Measurements from ENCODE around the gene TRAM2. TPM values are rescaled to one million over a fixed set of nuclear protein-coding genes. Genes with fewer than 3 reads are reported as not detected.

TRAM2 gene
- total and polyA plus RNA-seq, 4 donors = 7.3 to 20.3 (median 13.0) TPM

- Histone ChIP-seq H3K9ac (ENCODE audit: low read depth in 1 of 2, low read length in 2 of 2) (no peak overlapping the region), H3K27me3 (ENCODE audit: control insufficient read depth in 4 of 4, insufficient read depth in 4 of 4, low read length in 3 of 4) (no peaks in the 10 kb centered on the region), H3K4me1 (ENCODE audit: control insufficient read depth in 4 of 4, insufficient read depth in 4 of 4, low read length in 3 of 4) (no peaks in the 10 kb centered on the region), H3K27ac (ENCODE audit: low read depth in 1 of 2, low read length in 2 of 2) (no peak overlapping the region), H3K9me3 (ENCODE audit: control insufficient read depth in 4 of 4, low read length in 3 of 4) (no peaks in the 10 kb centered on the region), H3K36me3 (ENCODE audit: control insufficient read depth in 4 of 4, insufficient read depth in 3 of 4, low read depth in 1 of 4, low read length in 3 of 4) (peaks cover 0 to 2% (median 0%) of the 10 kb centered on the region in 4 donors), H3K4me3 (ENCODE audit: low read depth in 1 of 3, low read length in 3 of 3) (no peak overlapping the region)
- WGBS = 97% methylated on average over 8 of the region's 8 CpGs
- TF ChIP-seq ZBTB33 (IDR thresholded peaks at IDR 0.05) (no peak), EGR1 (IDR thresholded peaks at IDR 0.05; ENCODE audit: low read depth in 2 of 2) (no peak), MAX (IDR thresholded peaks at IDR 0.05) (no peak), ATF3 (IDR thresholded peaks at IDR 0.05) (no peak), JUND (IDR thresholded peaks at IDR 0.05) (no peak), REST (IDR thresholded peaks at IDR 0.05) (no peak), SP1 (IDR thresholded peaks at IDR 0.05) (no peak), FOXA1 (IDR thresholded peaks at IDR 0.05) (no peak), GABPA (IDR thresholded peaks at IDR 0.05 in 1 of 2, conservative IDR thresholded peaks at IDR 0.05 in 1 of 2) (no peak), RAD21 (IDR thresholded peaks at IDR 0.05) (no peak), YY1 (IDR thresholded peaks at IDR 0.05) (no peak), CTCF (IDR thresholded peaks at IDR 0.05; ENCODE audit: low read depth, low read length, missing input control) (no peak), HNF4A (conservative IDR thresholded peaks at IDR 0.05) (no peak)
- no peak for DNase-seq (ENCODE audit: low spot score)
Measured at GRCh38 chr6:52529311-52529710, 47.5 kb downstream of the TRAM2 start.

- H3K9me3 ChIP-seq (ENCODE audit: control insufficient read depth in 4 of 4, low read length in 3 of 4) = no peaks in the 10 kb centered on the region
- no peaks in the 10 kb centered on the region for H3K27me3 ChIP-seq (ENCODE audit: control insufficient read depth in 4 of 4, insufficient read depth in 4 of 4, low read length in 3 of 4)
- H3K4me3 ChIP-seq (ENCODE audit: low read depth in 1 of 3, low read length in 3 of 3) = no peak overlapping the region
- H3K9ac ChIP-seq (ENCODE audit: low read depth in 1 of 2, low read length in 2 of 2) = no peak overlapping the region
- WGBS = 96% methylated on average over 7 of the region's 7 CpGs
- no peak for TF ChIP-seq REST (IDR thresholded peaks at IDR 0.05)
- no peak for TF ChIP-seq FOXA2 (IDR thresholded peaks at IDR 0.05)
- no peak for TF ChIP-seq HNF4G (IDR thresholded peaks at IDR 0.05)
- TF ChIP-seq EGR1 (IDR thresholded peaks at IDR 0.05; ENCODE audit: low read depth in 2 of 2) = no peak
- TF ChIP-seq SP1 (IDR thresholded peaks at IDR 0.05) = no peak
- TF ChIP-seq MAX (IDR thresholded peaks at IDR 0.05) = no peak
- no peak for TF ChIP-seq TAF1 (conservative IDR thresholded peaks at IDR 0.05)
- TF ChIP-seq CTCF (IDR thresholded peaks at IDR 0.05; ENCODE audit: low read depth, low read length, missing input control) = no peak
- TF ChIP-seq ATF3 (IDR thresholded peaks at IDR 0.05) = no peak
- no peak for TF ChIP-seq FOXA1 (IDR thresholded peaks at IDR 0.05)
- no peak for TF ChIP-seq JUND (IDR thresholded peaks at IDR 0.05)
- H3K4me1 ChIP-seq (ENCODE audit: control insufficient read depth in 4 of 4, insufficient read depth in 4 of 4, low read length in 3 of 4) = peaks cover 0 to 11% (median 5%) of the 10 kb centered on the region in 4 donors
- peaks cover 0 to 2% (median 0%) of the 10 kb centered on the region in 4 donors for H3K36me3 ChIP-seq (ENCODE audit: control insufficient read depth in 4 of 4, insufficient read depth in 3 of 4, low read depth in 1 of 4, low read length in 3 of 4)
- H3K27ac ChIP-seq (ENCODE audit: low read depth in 1 of 2, low read length in 2 of 2) = no peak overlapping the region
- DNase-seq (ENCODE audit: low spot score) = no peak
Measured at GRCh38 chr6:52527436-52527835, 49.4 kb downstream of the TRAM2 start.

All from liver (tissue), 9 donors.